CD4-positive, CD25-positive, alpha-beta regulatory T cell (primary cell): ENCODE measurements around the gene SEC31B. TPM values are rescaled to one million over a fixed set of nuclear protein-coding genes. Genes with fewer than 3 reads are reported as not detected.

Source experiments
- ATAC-seq, 2 donors: fragments of 150-1000 bp; cut with Tn5 transposase; one replicate each; pipeline ENCODE4 v1.10.0; 2021; ENCODE audit warnings: low read depth in 2 of 2, moderate number of reproducible peaks in 2 of 2, moderate library complexity in 1 of 2
- DNase-seq, 3 donors: peaks; one replicate each; pipeline versions ENCODE4 v3.0.0 to v3.0.0-alpha.2; 2012 to 2022; ENCODE audit warnings: mixed read lengths in 1 of 3
- H3K27ac ChIP-seq: one replicate; pipeline ENCODE4 v1.7.0; 2013; ENCODE audit warnings: mild to moderate bottlenecking, low read length; ENCODE audit not compliant: insufficient read depth, poor library complexity, severe bottlenecking
- H3K27me3 ChIP-seq: one replicate; pipeline ENCODE4 v1.7.0; 2013; ENCODE audit warnings: low read length; ENCODE audit not compliant: control insufficient read depth, insufficient read depth
- H3K36me3 ChIP-seq: one replicate; pipeline ENCODE4 v1.7.0; 2013; ENCODE audit warnings: mild to moderate bottlenecking, low read length, moderate library complexity; ENCODE audit not compliant: control insufficient read depth, insufficient read depth
- H3K4me1 ChIP-seq: 2 replicates; pipeline ENCODE4 v1.7.0; 2013; ENCODE audit warnings: mild to moderate bottlenecking, low read length; ENCODE audit not compliant: insufficient read depth, control insufficient read depth, poor library complexity, severe bottlenecking
- H3K4me3 ChIP-seq: one replicate; pipeline ENCODE4 v1.7.0; 2013; ENCODE audit warnings: low read depth, mild to moderate bottlenecking, low read length, moderate library complexity
- H3K9me3 ChIP-seq, 2 experiments: 1 replicate in 1 of 2; 2 replicates in 1 of 2; pipeline ENCODE4 v1.7.0; 2013; ENCODE audit warnings: low read length in 2 of 2, mild to moderate bottlenecking in 1 of 2, moderate library complexity in 1 of 2; ENCODE audit not compliant: control insufficient read depth in 2 of 2
- H3K27ac Mint-ChIP-seq, 3 donors: one replicate each; pipeline ENCODE4 v1.8.0; 2020 to 2022; ENCODE audit warnings: mild to moderate bottlenecking in 3 of 3, mixed read lengths in 3 of 3, moderate library complexity in 2 of 3
- H3K27me3 Mint-ChIP-seq: one replicate; pipeline ENCODE4 v1.8.0; 2022; ENCODE audit warnings: mild to moderate bottlenecking, mixed read lengths
- H3K36me3 Mint-ChIP-seq: one replicate; pipeline ENCODE4 v1.8.0; 2020; ENCODE audit warnings: mixed read lengths
- H3K4me1 Mint-ChIP-seq, 4 donors: one replicate each; pipeline ENCODE4 v1.8.0; 2020 to 2022; ENCODE audit warnings: mixed read lengths in 4 of 4, mild to moderate bottlenecking in 1 of 4
- H3K4me3 Mint-ChIP-seq, 4 donors: one replicate each; pipeline ENCODE4 v1.8.0; 2020 to 2022; ENCODE audit warnings: mild to moderate bottlenecking in 4 of 4, mixed read lengths in 4 of 4, moderate library complexity in 3 of 4
- H3K9me3 Mint-ChIP-seq, 7 donors: one replicate each; pipeline ENCODE4 v1.8.0; 2020 to 2022; ENCODE audit warnings: mixed read lengths in 7 of 7, mild to moderate bottlenecking in 3 of 7, moderate library complexity in 2 of 7
- polyA plus RNA-seq, 4 donors: library from polyadenylated mRNA; unstranded; fragments of 300-500 nt; fragmentation: Illumina TruSeq; gene quantifications; one replicate each; pipeline ENCODE4 v1.2.3, GENCODE V29; 2021
- total RNA-seq: library from RNA; stranded (reverse); gene quantifications from one replicate; pipeline ENCODE4 v1.2.3, GENCODE V29; 2022

SEC31B gene
- total and polyA plus RNA-seq, 5 donors from 2014 or later: 1.2 to 73.3 (median 2.9) TPM

- H3K36me3 Mint-ChIP-seq: peaks cover 8% of the 10 kb centered on the region
- H3K4me3 ChIP-seq: no peak overlapping the region
- H3K27me3 ChIP-seq: peaks cover 6% of the 10 kb centered on the region
- no peak overlapping the region for H3K27ac ChIP-seq
- DNase-seq (peak; percentile 63 to 85 (median 73)), ATAC-seq (peak; percentile 90 to 93)
- H3K36me3 ChIP-seq: peaks cover 7% of the 10 kb centered on the region
- H3K27me3 Mint-ChIP-seq: peaks cover 44% of the 10 kb centered on the region
- peaks cover 14% of the 10 kb centered on the region for H3K4me1 ChIP-seq
- no peak overlapping the region for H3K27ac Mint-ChIP-seq
- no peaks in the 10 kb centered on the region for H3K9me3 ChIP-seq
- H3K4me1 Mint-ChIP-seq: peaks cover 0 to 26% (median 10%) of the 10 kb centered on the region in 4 donors
- peak overlapping the region in 3 of 4 donors; percentile 53 to 61 (median 60) for H3K4me3 Mint-ChIP-seq
- H3K9me3 Mint-ChIP-seq: peaks cover 0 to 1% (median 0%) of the 10 kb centered on the region in 7 donors
These were observed 42.5 kb upstream of the SEC31B start for GRCh38 chr10:100562008-100562672.

- DNase-seq (no peak), ATAC-seq (no peak)
- Mint-ChIP-seq H3K36me3 (peaks cover 15% of the 10 kb centered on the region), H3K27me3 (peaks cover 37% of the 10 kb centered on the region), H3K9me3 (peaks cover 0 to 1% (median 0%) of the 10 kb centered on the region in 7 donors), H3K27ac (no peak overlapping the region), H3K4me3 (peak overlapping the region in 1 of 4 donors; percentile 17), H3K4me1 (peaks cover 0 to 26% (median 10%) of the 10 kb centered on the region in 4 donors)
- H3K27me3 ChIP-seq: peaks cover 6% of the 10 kb centered on the region
- peaks cover 18% of the 10 kb centered on the region for H3K36me3 ChIP-seq
- H3K27ac ChIP-seq: no peak overlapping the region
- H3K4me1 ChIP-seq: peaks cover 14% of the 10 kb centered on the region
- no peak overlapping the region for H3K4me3 ChIP-seq
- H3K9me3 ChIP-seq: no peaks in the 10 kb centered on the region
These were observed 41.3 kb upstream of the SEC31B start for GRCh38 chr10:100561005-100561404.

GRCh38 chr10:100560248-100560647 is 40.6 kb upstream of the SEC31B start:
- peaks cover 0 to 26% (median 11%) of the 10 kb centered on the region in 4 donors for H3K4me1 Mint-ChIP-seq
- H3K36me3 ChIP-seq: peaks cover 22% of the 10 kb centered on the region
- no peak for ATAC-seq
- peaks cover 30% of the 10 kb centered on the region for H3K27me3 Mint-ChIP-seq
- no peak overlapping the region for H3K4me3 ChIP-seq
- DNase-seq: no peak
- H3K4me1 ChIP-seq: peaks cover 14% of the 10 kb centered on the region
- H3K9me3 Mint-ChIP-seq: no peaks in the 10 kb centered on the region
- peak overlapping the region in 2 of 4 donors; percentile 59 to 78 for H3K4me3 Mint-ChIP-seq
- H3K27ac ChIP-seq: no peak overlapping the region
- peak overlapping the region in 1 of 3 donors; percentile 6 for H3K27ac Mint-ChIP-seq
- peaks cover 6% of the 10 kb centered on the region for H3K27me3 ChIP-seq
- H3K9me3 ChIP-seq: no peaks in the 10 kb centered on the region
- peaks cover 18% of the 10 kb centered on the region for H3K36me3 Mint-ChIP-seq

GRCh38 chr10:100554902-100555301 is 35.2 kb upstream of the SEC31B start:
- Histone ChIP-seq H3K36me3 (peaks cover 37% of the 10 kb centered on the region), H3K4me1 (no peaks in the 10 kb centered on the region), H3K9me3 (no peaks in the 10 kb centered on the region), H3K4me3 (no peak overlapping the region), H3K27ac (no peak overlapping the region), H3K27me3 (no peaks in the 10 kb centered on the region)
- Mint-ChIP-seq H3K4me1 (peaks cover 2 to 12% (median 5%) of the 10 kb centered on the region in 4 donors), H3K27me3 (no peaks in the 10 kb centered on the region), H3K9me3 (no peaks in the 10 kb centered on the region), H3K27ac (no peak overlapping the region), H3K4me3 (no peak overlapping the region), H3K36me3 (peaks cover 34% of the 10 kb centered on the region)
- ATAC-seq: no peak
- DNase-seq: no peak

GRCh38 chr10:100553929-100554328 is 34.3 kb upstream of the SEC31B start:
- H3K9me3 Mint-ChIP-seq: no peaks in the 10 kb centered on the region
- DNase-seq: no peak
- no peaks in the 10 kb centered on the region for H3K9me3 ChIP-seq
- H3K27me3 Mint-ChIP-seq: no peaks in the 10 kb centered on the region
- no peak overlapping the region for H3K27ac ChIP-seq
- peaks cover 47% of the 10 kb centered on the region for H3K36me3 ChIP-seq
- no peak for ATAC-seq
- H3K36me3 Mint-ChIP-seq: peaks cover 40% of the 10 kb centered on the region
- no peaks in the 10 kb centered on the region for H3K27me3 ChIP-seq
- H3K27ac Mint-ChIP-seq: no peak overlapping the region
- H3K4me1 Mint-ChIP-seq: peaks cover 2 to 14% (median 5%) of the 10 kb centered on the region in 4 donors
- H3K4me3 ChIP-seq: no peak overlapping the region
- no peaks in the 10 kb centered on the region for H3K4me1 ChIP-seq
- H3K4me3 Mint-ChIP-seq: no peak overlapping the region

DNA sequence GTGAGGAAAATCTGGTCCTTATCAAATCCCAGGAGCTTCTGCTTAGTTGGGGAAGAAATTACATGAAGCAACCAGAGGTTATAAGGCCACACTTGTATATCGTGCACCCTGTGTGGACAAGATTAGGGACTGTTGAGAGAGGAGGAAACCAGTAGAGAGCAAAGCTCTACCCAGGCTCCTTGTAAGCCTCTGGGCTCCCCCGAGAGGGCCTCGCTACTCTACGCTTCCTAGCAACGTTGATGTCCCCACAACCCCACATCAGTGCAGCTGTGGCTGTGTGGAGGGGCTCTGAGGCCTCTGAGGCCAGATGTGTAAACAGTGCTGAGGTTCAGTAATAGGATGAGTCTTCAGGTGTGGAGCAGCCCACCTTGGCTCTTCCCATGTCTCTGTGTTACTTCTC is 32.1 kb upstream of the SEC31B start:
- Mint-ChIP-seq H3K4me3 (no peak overlapping the region), H3K36me3 (peaks cover 43% of the 10 kb centered on the region), H3K4me1 (peaks cover 2 to 17% (median 5%) of the 10 kb centered on the region in 4 donors), H3K9me3 (no peaks in the 10 kb centered on the region), H3K27me3 (no peaks in the 10 kb centered on the region), H3K27ac (no peak overlapping the region)
- H3K27ac ChIP-seq: no peak overlapping the region
- ATAC-seq (no peak), DNase-seq (no peak)
- no peaks in the 10 kb centered on the region for H3K9me3 ChIP-seq
- H3K27me3 ChIP-seq: no peaks in the 10 kb centered on the region
- peaks cover 58% of the 10 kb centered on the region for H3K36me3 ChIP-seq
- no peak overlapping the region for H3K4me3 ChIP-seq
- no peaks in the 10 kb centered on the region for H3K4me1 ChIP-seq

- Mint-ChIP-seq H3K36me3 (peaks cover 44% of the 10 kb centered on the region), H3K27ac (peak overlapping the region in 1 of 3 donors; percentile 64)
These were observed 31.5 kb upstream of the SEC31B start for GRCh38 chr10:100551196-100551595.

DNA sequence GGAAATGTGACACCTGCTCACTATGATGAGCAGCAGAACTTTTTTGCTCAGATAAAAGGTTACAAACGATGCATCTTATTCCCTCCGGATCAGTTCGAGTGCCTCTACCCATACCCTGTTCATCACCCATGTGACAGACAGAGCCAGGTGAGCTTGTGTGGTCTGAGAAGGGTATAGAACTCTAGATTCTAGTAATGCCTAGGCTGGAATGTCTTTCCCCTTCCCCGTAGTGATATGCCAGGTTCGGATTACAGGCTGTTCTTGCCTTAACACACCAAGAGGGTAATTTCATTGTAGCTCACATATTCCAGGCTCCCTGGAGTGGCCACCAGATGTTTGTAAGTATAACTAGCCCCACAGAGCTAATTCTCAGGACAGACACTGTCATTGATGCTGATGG is 25.3 kb upstream of the SEC31B start:
- H3K4me1 Mint-ChIP-seq: peaks cover 0 to 14% (median 8%) of the 10 kb centered on the region in 4 donors
- ATAC-seq: no peak
- no peaks in the 10 kb centered on the region for H3K4me1 ChIP-seq
- H3K9me3 Mint-ChIP-seq: no peaks in the 10 kb centered on the region
- no peak overlapping the region for H3K4me3 ChIP-seq
- H3K27ac ChIP-seq: no peak overlapping the region
- no peak for DNase-seq
- no peak overlapping the region for H3K4me3 Mint-ChIP-seq
- no peaks in the 10 kb centered on the region for H3K27me3 ChIP-seq
- peaks cover 51% of the 10 kb centered on the region for H3K36me3 Mint-ChIP-seq
- H3K27ac Mint-ChIP-seq: no peak overlapping the region
- peaks cover 94% of the 10 kb centered on the region for H3K36me3 ChIP-seq
- no peaks in the 10 kb centered on the region for H3K9me3 ChIP-seq
- H3K27me3 Mint-ChIP-seq: no peaks in the 10 kb centered on the region

More at GRCh38 chr10:100551196-100551595, 31.5 kb upstream of the SEC31B start:
- Histone ChIP-seq H3K9me3 (no peaks in the 10 kb centered on the region), H3K4me1 (no peaks in the 10 kb centered on the region), H3K4me3 (no peak overlapping the region), H3K27ac (no peak overlapping the region), H3K36me3 (peaks cover 58% of the 10 kb centered on the region), H3K27me3 (no peaks in the 10 kb centered on the region)
- Mint-ChIP-seq H3K4me3 (no peak overlapping the region), H3K9me3 (no peaks in the 10 kb centered on the region), H3K4me1 (peaks cover 2 to 17% (median 5%) of the 10 kb centered on the region in 4 donors), H3K27me3 (no peaks in the 10 kb centered on the region)
- DNase-seq: no peak
- no peak for ATAC-seq
